Measurements from ENCODE around the gene DCC.

The DCC gene

GRCh38 chr18:53126210-53126609 is 786.2 kb downstream of the DCC start:
- no peak for DNase-seq

- DNase-seq, result no peak
Measured at GRCh38 chr18:53131001-53131400, 791.0 kb downstream of the DCC start.

DNA sequence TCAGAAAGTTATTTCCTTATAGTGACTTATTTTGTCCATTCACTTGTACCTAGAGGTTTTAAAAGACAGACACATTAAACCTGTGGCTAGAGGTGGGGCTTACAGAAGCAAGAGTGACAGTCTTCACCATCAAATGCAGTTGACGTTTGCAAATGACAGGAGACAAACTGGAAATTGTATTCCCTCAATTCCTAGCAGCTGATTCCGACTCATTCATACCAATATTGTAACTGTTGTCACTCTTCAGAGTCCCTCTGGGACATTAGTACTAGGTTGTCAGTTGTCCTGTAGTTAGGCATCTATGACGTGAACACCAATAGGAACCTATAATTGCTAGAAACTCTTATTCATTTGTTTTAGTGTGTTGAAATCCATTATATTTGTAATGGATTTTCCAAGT is 794.7 kb downstream of the DCC start:
- DNase-seq, result no peak

- DNase-seq, result no peak
Measured at GRCh38 chr18:53135654-53136053, 795.7 kb downstream of the DCC start.

DNA sequence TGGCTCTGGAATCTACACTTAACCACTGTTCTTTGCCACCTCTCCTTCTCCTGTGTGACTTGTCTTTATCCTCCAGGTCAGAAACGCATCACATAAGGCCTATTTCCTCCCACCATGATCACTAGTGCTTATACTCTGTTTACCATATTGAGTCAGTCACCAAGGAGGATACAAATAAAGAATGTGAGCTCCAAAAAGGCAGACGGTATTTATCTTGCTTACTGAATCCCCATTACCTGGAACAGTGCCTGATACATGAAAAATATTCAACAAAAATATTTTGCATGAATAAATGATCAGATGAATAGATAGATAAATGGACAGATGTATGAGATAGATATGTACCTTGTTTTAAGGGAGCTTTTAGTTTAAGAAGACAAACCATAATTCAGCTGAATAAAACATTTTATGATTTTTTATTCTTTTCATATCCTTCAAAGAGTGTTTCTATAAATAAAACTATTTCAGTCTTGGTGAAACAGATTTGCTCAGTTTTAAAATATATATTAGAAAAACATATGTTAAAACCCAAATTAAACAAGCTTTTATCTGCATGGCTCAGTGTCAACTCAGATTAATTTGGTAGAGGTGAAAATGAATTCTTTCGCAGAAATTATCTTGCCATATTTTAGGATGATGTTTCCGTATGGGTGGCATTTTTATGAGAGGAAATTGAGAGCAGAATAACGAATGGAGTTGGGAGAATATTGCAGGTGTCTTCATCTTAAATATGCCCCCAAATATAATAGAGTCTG is 799.9 kb downstream of the DCC start:
- DNase-seq, result no peak

GRCh38 chr18:53142005-53142404 is 802.0 kb downstream of the DCC start:
- no peak for DNase-seq

DNA sequence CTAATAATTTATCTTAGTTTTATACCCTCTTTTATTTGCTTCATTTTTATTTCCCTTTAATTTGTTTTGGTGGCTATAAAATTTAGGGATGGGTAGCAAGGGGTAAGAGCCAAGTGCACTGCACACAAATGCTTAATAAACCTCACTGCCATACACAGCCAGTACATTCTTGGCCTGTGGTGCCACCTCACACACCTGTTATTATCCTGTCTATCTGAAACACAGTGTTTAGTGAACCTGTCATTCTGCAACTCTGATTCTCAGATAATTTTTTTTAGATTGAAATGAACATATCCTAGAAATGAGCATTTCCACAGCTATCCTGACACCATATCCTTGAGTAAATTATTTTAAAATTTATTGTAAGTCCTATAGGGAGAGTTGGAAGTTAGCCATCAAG is 807.5 kb downstream of the DCC start:
- DNase-seq, result no peak

GRCh38 chr18:53148123-53148522 is 808.1 kb downstream of the DCC start:
- no peak for DNase-seq

GRCh38 chr18:53152476-53152875 is 812.5 kb downstream of the DCC start:
- DNase-seq, result no peak

DNA sequence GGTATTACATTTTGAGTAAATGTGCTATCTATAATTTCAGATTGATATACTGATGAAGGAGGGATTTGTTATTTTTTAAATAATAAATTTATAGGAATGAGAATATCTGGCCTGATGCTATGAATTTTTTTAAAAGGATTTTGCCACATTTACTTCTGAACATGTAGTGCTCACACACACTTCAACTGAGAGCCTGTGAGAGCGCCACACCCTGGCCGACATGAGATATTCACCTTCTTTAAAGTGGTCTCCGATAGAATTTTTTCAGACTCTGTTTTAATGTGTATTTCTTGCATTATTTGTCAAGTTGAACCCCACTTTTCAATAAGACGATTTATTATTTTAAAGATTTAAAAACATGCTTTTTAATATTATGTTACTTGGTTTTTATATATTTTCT is 813.3 kb downstream of the DCC start:
- DNase-seq, result no peak

GRCh38 chr18:53153800-53154199 is 813.8 kb downstream of the DCC start:
- no peak for DNase-seq

- no peak for DNase-seq
Measured at GRCh38 chr18:53165770-53166169, 825.8 kb downstream of the DCC start.

DNA sequence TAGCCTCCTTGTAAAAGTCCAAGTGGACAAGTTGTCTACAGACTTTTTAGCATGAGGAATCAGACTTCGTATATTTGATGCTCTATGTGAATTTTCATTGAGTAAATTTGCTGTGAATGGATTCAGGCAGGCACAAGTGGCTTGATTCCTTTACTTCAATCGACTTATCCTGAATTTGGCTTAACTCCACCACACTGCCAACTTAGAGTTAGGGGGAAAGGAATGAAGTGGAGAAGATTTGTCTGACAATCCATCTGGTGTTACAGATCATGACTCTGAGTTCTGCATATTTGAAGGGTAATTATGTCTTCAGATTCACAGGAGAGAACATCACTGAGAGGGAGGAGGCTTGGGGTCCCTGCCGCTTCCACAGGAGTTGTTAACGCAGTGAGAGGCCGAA is 829.3 kb downstream of the DCC start:
- DNase-seq, result no peak

GRCh38 chr18:53191634-53192033 is 851.6 kb downstream of the DCC start:
- no peak for DNase-seq

GRCh38 chr18:53193870-53194269 is 853.9 kb downstream of the DCC start:
- no peak for DNase-seq

- no peak for DNase-seq
Measured at GRCh38 chr18:53219853-53220252, 879.9 kb downstream of the DCC start.

DNA sequence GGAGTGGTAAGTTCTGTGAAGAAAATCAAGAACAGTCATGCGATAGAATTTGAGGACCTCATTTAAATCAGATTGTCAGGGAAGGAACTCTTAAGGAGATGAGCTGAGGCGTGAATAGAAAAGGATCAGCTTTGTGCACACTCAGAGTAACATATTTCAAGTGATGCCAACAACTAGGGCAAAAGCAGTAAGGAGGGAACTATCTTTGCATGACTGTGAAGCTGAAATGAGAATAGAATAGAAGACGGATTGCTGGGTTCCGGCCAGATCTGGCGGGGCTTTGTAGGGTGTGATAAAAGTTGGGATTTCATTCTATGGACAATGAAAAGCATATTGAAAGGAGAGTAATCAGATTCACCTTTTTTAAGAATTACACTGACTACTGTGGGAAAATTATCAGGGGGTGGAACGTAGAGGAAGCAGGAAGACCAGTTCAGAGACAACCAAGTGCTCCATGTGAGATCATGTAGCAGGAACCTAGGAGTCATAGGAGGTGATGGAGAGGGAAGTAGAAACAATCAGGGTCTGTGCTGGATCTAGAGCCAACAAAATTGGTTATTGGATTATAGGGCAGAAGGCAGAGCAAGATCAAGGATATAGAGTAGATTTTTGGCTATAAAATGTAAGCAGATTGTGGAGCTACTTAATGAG is 884.3 kb downstream of the DCC start:
- no peak for DNase-seq

DNA sequence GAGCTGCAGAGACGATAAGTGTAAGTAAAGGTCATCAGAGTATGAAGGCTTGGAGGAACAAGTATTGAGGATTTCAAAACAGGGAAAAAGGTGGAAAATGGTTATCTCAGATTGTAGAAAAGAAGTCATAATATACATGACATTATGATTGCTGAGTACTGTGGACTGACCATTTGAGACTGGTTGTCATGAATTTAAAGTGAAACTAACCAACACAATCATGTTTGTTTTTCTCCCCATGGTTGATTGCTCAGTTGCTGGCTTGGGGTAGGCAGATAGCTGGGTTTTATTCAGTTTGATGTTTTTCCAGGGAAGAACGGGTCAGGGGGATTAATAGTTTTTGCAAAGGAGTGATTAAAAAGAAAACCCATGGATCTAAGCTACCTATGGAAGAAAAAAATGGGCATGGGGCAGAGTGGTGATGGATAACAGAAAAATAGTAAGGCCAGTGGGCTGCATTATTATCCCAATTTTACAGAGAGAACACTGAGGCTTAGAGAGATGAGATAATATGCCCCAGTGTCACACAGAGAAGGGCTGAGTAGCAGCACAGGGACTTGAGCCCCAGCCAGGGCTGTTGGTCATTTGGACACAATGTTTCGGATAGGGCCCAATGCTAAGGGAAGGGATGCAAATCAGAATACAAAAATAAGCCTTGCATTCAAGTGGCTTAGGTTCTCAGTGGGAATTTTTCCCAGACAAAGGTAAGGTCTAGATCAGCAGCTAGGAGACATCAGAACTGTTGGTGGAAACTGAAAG is 885.7 kb downstream of the DCC start:
- no peak for DNase-seq

DNA sequence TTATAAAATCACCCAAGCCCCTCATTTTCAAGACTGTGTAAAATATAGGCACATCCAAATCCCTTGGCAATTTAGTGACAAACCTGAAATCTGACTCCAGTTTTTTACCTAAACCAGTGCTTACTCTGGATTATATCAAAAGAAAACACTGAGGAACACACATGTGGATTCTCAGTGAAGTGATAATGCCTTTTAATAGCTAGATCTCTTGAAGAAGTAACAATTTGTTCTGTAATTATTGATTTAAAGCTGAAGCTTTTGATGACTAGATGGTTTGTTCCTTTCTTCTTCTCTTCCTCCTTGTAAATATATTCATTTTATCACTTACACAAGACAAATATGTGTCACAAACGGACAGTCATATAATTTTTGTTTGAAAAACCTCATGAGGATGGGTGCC is 894.6 kb downstream of the DCC start:
- no peak for DNase-seq

- DNase-seq, result no peak
Measured at GRCh38 chr18:53241161-53241560, 901.2 kb downstream of the DCC start.

DNA sequence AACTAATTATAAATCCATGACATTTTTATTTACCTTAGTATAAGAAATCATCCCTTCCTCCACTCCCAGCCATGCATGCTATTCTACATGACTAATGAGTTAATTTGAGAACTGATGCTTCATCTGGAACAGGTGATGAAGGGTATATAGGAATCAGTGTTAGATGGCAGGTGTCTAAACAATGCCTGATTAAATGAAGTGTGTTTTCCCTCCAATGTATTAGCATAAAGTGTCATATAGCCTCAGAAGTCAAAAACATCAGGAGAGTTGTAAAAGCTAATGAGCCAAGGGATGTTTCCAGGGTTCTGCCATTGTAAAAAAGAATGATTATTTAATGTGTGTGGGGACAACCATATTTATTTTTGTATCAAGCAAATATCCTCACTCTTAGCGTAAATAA is 913.8 kb downstream of the DCC start:
- no peak for DNase-seq

DNA sequence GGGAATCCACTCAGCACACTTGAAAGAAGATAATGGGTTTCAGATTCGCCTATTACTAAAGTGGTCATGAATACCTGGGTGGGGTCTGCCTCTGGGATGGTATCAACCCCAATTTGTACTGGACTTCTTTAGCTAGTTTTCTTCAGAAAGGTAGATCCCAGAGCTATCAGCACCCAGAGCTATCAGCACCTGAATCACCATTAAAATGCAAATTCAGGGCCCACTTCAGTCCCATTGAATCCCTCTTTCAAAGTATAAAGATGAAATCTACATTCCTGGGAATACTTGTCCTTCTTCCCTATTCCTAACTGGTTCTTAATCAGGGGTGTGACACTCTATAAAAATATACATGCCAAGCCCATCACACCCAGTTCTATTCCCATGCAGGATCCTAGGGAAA is 914.3 kb downstream of the DCC start:
- DNase-seq, result no peak

GRCh38 chr18:53261241-53261640 is 921.2 kb downstream of the DCC start:
- DNase-seq, result no peak

GRCh38 chr18:53266850-53267249 is 926.9 kb downstream of the DCC start:
- no peak for DNase-seq

All from GDM1 (cell line).